Activated CD4-positive, alpha-beta T cell treated with anti-CD3 and anti-CD28 coated beads, Interleukin-2, amount 10 ng/mL, durations not matched to agents 24 days and 14 days (primary cell): ENCODE measurements around the gene SRRD. TPM values are rescaled to one million over a fixed set of nuclear protein-coding genes. Genes with fewer than 3 reads are reported as not detected.
"Not testable (repeated sequence)": the region's sequence is repeated elsewhere in the genome, so short reads cannot be mapped to it uniquely, and the experiment has no call there.

Experiments used
- DNase-seq: peaks from one replicate; pipeline ENCODE4 v3.0.0; 2022
- H3K27ac Mint-ChIP-seq: one replicate; pipeline ENCODE4 v1.8.0; 2022; ENCODE audit warnings: mild to moderate bottlenecking, mixed read lengths
- H3K27me3 Mint-ChIP-seq: one replicate; pipeline ENCODE4 v1.8.0; 2022; ENCODE audit warnings: mixed read lengths
- H3K36me3 Mint-ChIP-seq: one replicate; pipeline ENCODE4 v1.8.0; 2022; ENCODE audit warnings: low read depth, mild to moderate bottlenecking, mixed read lengths
- H3K4me1 Mint-ChIP-seq: one replicate; pipeline ENCODE4 v1.8.0; 2021; ENCODE audit warnings: mixed read lengths
- H3K4me3 Mint-ChIP-seq: one replicate; pipeline ENCODE4 v1.8.0; 2022; ENCODE audit warnings: mild to moderate bottlenecking, moderate library complexity, mixed read lengths
- H3K9me3 Mint-ChIP-seq: one replicate; pipeline ENCODE4 v1.8.0; 2021; ENCODE audit warnings: mixed read lengths
- intact Hi-C: fragments of 100-400 bp; cut with micrococcal nuclease; formaldehyde crosslinking; loops from one replicate; pipeline ENCODE4 v1.15.1; 2023
- total RNA-seq: library from RNA; stranded (reverse); gene quantifications from 2 replicates; pipeline ENCODE4 v1.2.3, GENCODE V29; 2022

Gene SRRD
- total RNA-seq, 1 donor from 2014 or later = 28.1 TPM

GRCh38 chr22:26527574-26528465 is 44.1 kb downstream of the SRRD start:
- no peak for DNase-seq
- Mint-ChIP-seq H3K4me3 (no peak overlapping the region), H3K4me1 (peaks cover 10% of the 10 kb centered on the region), H3K36me3 (peaks cover 55% of the 10 kb centered on the region), H3K27ac (no peak overlapping the region), H3K9me3 (no peaks in the 10 kb centered on the region), H3K27me3 (no peaks in the 10 kb centered on the region)
- intact Hi-C loops = no loop called here

GRCh38 chr22:26528518-26528917 is 44.8 kb downstream of the SRRD start:
- Mint-ChIP-seq H3K36me3 (peaks cover 55% of the 10 kb centered on the region), H3K4me1 (peaks cover 12% of the 10 kb centered on the region)
- H3K27me3 Mint-ChIP-seq, H3K4me3 Mint-ChIP-seq, intact Hi-C loops, DNase-seq, H3K27ac Mint-ChIP-seq, H3K9me3 Mint-ChIP-seq: not testable (repeated sequence)

DNA sequence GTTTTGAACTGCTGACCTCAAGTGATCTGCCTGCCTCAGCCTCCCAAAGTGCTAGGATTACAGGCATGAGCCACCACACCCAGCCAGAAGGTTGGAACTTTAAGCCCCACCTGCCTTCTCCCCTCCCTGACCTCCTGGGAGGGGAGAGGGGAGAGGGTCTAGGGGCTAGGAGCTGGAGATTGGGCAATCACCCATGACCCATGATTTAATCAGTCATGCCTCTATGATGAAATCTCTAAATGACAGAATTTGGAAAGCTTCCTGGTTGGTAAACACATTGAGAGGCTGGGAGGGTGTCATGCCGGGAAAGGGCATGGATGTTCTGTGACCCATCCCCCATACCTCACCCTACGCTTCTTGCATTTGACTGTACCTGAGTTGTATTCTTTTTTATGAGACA is 45.7 kb downstream of the SRRD start:
- peaks cover 12% of the 10 kb centered on the region for H3K4me1 Mint-ChIP-seq
- intact Hi-C loops = no loop called here
- no peaks in the 10 kb centered on the region for H3K9me3 Mint-ChIP-seq
- H3K27me3 Mint-ChIP-seq = no peaks in the 10 kb centered on the region
- DNase-seq = no peak
- H3K27ac Mint-ChIP-seq = no peak overlapping the region
- H3K4me3 Mint-ChIP-seq = no peak overlapping the region
- H3K36me3 Mint-ChIP-seq = peaks cover 58% of the 10 kb centered on the region

- intact Hi-C loops = no loop called here
- peaks cover 57% of the 10 kb centered on the region for H3K36me3 Mint-ChIP-seq
- no peak overlapping the region for H3K4me3 Mint-ChIP-seq
These were observed 50.6 kb downstream of the SRRD start for GRCh38 chr22:26534171-26534855.

GRCh38 chr22:26534874-26535602 is 51.4 kb downstream of the SRRD start:
- no peak for DNase-seq
- intact Hi-C loops = no loop called here
- no peak overlapping the region for H3K4me3 Mint-ChIP-seq
- H3K27me3 Mint-ChIP-seq = no peaks in the 10 kb centered on the region
- H3K4me1 Mint-ChIP-seq = peaks cover 16% of the 10 kb centered on the region
- peak overlapping the region; percentile 72 for H3K27ac Mint-ChIP-seq
- peaks cover 52% of the 10 kb centered on the region for H3K36me3 Mint-ChIP-seq
- no peaks in the 10 kb centered on the region for H3K9me3 Mint-ChIP-seq

More at GRCh38 chr22:26534171-26534855, 50.6 kb downstream of the SRRD start:
- H3K4me1 Mint-ChIP-seq = peaks cover 16% of the 10 kb centered on the region
- H3K27ac Mint-ChIP-seq = peak overlapping the region; percentile 22
- no peaks in the 10 kb centered on the region for H3K27me3 Mint-ChIP-seq
- no peaks in the 10 kb centered on the region for H3K9me3 Mint-ChIP-seq
- DNase-seq = no peak

GRCh38 chr22:26535603-26535908 is 51.9 kb downstream of the SRRD start:
- peaks cover 52% of the 10 kb centered on the region for H3K36me3 Mint-ChIP-seq
- H3K9me3 Mint-ChIP-seq = no peaks in the 10 kb centered on the region
- H3K4me3 Mint-ChIP-seq = no peak overlapping the region
- intact Hi-C loops = no loop called here
- peaks cover 16% of the 10 kb centered on the region for H3K4me1 Mint-ChIP-seq
- H3K27ac Mint-ChIP-seq = peak overlapping the region; percentile 72
- DNase-seq = no peak
- H3K27me3 Mint-ChIP-seq = no peaks in the 10 kb centered on the region

DNA sequence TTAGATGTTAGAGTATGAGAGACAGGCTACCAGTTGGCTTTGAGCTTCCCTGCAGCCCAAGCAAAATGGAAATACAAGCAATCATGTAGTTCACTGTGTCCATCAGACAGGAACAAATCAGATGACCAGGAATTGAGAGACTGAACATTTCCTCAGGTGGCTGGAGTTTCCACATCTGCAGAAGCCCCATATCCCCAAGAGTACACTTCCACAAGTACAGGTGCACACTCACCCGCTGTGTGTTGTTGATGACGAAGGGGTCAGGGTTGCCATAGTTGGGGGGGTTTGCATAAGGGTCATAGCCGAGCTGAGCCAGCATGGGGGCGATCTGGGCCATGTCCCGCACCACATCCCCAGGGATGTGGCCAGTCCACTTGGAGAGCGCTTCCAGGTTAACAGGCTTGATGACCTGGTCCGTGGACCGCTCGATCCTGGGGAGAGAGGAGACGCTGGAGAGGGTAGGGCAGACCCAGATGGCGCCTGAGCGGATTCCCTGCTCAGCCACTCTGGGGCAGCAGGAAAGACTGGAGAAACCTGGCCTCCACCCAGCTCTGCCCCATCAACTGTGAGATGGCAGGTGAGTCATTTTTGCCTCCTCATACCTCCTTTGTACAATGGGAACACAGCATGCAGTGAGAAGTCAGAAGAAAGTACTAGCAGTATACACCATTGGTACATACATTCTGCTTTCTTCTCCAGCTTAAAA is 52.5 kb downstream of the SRRD start:
- no peak for DNase-seq
- peak overlapping the region; percentile 51 for H3K27ac Mint-ChIP-seq
- H3K4me3 Mint-ChIP-seq = no peak overlapping the region
- no peaks in the 10 kb centered on the region for H3K9me3 Mint-ChIP-seq
- peaks cover 16% of the 10 kb centered on the region for H3K4me1 Mint-ChIP-seq
- H3K36me3 Mint-ChIP-seq = peaks cover 49% of the 10 kb centered on the region
- H3K27me3 Mint-ChIP-seq = no peaks in the 10 kb centered on the region
- intact Hi-C loops = no loop called here

DNA sequence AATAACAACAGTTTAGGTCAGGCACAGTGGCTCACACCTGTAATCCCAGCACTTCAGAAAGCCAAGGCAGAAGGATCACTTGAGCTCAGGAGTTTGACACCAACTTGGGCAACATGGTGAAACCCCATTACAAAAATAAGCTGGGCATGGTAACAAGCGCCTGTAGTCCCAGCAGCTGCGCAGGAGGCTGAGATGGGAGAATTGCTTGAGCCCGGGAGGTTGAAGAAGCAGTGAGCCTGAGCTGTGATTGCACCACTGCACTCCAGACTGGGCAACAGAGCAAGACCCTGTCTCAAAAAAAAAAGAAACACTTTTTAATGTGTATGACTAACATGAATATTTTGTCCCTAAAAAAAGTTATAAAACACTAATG is 53.1 kb downstream of the SRRD start:
- Mint-ChIP-seq H3K4me1 (peaks cover 16% of the 10 kb centered on the region), H3K27ac (peak overlapping the region; percentile 51), H3K4me3 (no peak overlapping the region), H3K27me3 (no peaks in the 10 kb centered on the region), H3K9me3 (no peaks in the 10 kb centered on the region), H3K36me3 (peaks cover 44% of the 10 kb centered on the region)
- no peak for DNase-seq
- intact Hi-C loops = no loop called here

GRCh38 chr22:26540119-26540518 is 56.4 kb downstream of the SRRD start:
- H3K36me3 Mint-ChIP-seq = peaks cover 36% of the 10 kb centered on the region

DNA sequence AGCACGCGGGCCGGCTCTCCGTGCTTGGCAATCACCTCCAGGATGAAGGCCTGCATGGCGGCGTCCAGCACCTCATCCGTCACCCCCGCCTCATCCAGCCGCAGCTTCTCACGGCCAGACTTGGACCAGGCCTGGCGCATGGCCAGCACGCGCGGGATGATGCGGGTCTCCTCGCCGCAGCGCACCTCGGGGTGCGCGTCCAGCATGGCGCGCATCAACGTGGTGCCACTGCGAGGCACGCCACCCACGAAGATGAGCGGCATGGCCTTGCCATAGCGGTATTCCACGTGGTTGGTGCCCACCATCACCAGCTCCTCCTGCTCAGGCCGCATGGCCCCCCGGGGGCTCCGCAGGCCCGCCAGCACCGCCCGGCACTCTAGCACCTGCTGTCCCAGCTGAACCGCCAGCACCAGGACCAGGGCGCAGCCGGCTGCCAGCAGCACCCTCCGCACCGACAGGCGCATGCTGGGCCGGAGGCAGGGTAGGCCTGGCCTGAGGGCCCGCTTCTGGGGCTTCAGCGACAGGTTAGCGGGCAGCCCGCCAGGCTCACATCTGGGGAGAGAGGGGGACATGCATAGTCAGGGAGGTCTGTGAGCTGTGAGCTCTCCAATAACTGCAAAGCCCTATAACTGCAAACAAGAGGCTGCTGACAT is 57.6 kb downstream of the SRRD start:
- no peak for DNase-seq
- no peak overlapping the region for H3K4me3 Mint-ChIP-seq
- H3K27me3 Mint-ChIP-seq = no peaks in the 10 kb centered on the region
- H3K27ac Mint-ChIP-seq = no peak overlapping the region
- no peaks in the 10 kb centered on the region for H3K9me3 Mint-ChIP-seq
- intact Hi-C loops = loop anchor here (5.0 kb wide), 1 partner anchor 51 kb away; the partner anchor contains the start of gene TPST2
- peaks cover 28% of the 10 kb centered on the region for H3K4me1 Mint-ChIP-seq
- peaks cover 33% of the 10 kb centered on the region for H3K36me3 Mint-ChIP-seq

More at GRCh38 chr22:26540119-26540518, 56.4 kb downstream of the SRRD start:
- no peak overlapping the region for H3K4me3 Mint-ChIP-seq
- H3K9me3 Mint-ChIP-seq = no peaks in the 10 kb centered on the region
- intact Hi-C loops = loop anchor here (5.0 kb wide), 1 partner anchor 52 kb away; the partner anchor contains the start of gene TPST2
- no peaks in the 10 kb centered on the region for H3K27me3 Mint-ChIP-seq
- no peak for DNase-seq
- H3K4me1 Mint-ChIP-seq = peaks cover 30% of the 10 kb centered on the region
- no peak overlapping the region for H3K27ac Mint-ChIP-seq

- Mint-ChIP-seq H3K27ac (peak overlapping the region; percentile 85), H3K4me1 (peaks cover 40% of the 10 kb centered on the region), H3K4me3 (no peak overlapping the region)
These were observed 59.2 kb downstream of the SRRD start for GRCh38 chr22:26542831-26543230.

More at GRCh38 chr22:26542831-26543230, 59.2 kb downstream of the SRRD start:
- intact Hi-C loops = loop anchor here (5.0 kb wide), 1 partner anchor 49 kb away; the partner anchor contains the start of gene TPST2
- Mint-ChIP-seq H3K27me3 (no peaks in the 10 kb centered on the region), H3K36me3 (peaks cover 38% of the 10 kb centered on the region), H3K9me3 (no peaks in the 10 kb centered on the region)
- DNase-seq = peak; percentile 76
